HG02852 (cell line): Measurements from ENCODE around the gene CELF2.

ENCODE experiments used
- ATAC-seq: cut with Tn5 transposase; IDR thresholded peaks from one replicate; pipeline ENCODE4 v1.9.1; 2021; ENCODE audit warnings: mild to moderate bottlenecking, moderate library complexity; ENCODE audit not compliant: unreplicated experiment

CELF2 gene

DNA sequence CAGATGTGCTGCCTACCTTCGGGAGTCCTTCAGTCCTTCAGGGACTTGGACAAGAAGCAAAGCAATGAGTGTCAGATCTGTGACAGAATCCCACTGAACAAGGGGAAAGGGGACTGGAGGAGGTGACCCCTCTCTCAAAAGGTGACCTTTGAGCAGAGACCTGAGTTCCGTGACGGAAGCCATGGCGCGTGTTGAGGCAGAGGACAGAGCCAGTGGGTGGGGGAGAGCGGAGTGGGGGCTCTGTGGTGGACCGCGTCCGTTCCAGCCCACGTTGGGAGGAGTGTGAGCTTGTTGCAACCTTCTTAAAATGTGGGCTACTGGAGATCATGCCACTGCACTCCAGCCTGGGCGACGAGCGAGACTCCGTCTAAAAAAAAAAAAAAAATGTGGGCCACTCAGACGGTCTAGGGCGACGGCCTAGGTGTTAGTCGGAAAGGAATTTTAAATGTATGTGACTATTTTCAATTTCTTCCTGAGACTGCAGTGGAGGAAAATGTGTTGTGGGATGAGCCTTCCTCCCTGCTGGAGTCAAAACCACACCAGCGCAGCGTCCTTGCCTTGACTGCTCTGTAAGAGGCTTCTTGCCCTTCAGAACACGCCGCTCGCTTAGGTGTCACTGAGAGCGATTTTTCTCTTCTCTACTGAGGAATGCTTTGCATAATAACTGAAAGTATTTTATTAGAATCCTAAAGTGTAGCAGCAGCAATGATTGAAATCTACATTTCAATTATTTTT is 272.7 kb downstream of the CELF2 start:
- no peak for ATAC-seq

DNA sequence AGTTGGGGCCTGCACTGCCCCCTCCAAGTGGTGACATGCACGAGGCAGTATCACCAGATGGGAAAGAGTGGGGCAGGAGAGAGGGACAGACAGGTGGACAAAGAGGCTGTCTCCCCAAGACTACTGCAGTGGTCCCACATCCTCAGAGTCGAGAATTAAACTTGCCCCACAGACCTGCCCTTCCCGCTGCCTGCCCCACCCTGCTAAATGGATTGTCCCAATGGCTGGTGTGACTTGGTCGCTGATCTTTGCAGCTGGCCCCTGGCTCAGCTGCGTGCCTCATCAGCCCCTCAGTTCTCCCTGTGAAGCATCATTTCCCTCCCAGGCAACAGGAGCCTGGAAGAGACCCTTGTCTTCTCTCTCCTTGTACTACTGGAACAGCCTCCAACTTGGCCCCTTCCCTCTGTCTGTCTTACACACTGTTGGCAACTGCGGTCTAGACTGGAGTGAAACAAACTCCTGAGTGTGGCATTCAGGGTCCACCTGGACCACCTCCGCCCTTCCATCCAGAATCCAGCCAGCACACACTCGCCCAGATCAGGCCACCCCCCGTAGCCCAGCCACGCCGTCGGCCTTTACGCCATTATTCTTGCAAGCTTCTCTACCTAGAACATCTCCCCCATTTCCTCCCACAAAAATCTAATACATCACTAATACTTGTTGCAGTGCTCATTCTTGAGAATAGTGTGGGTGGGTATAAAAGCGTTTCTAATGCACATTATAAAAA is 275.1 kb downstream of the CELF2 start:
- ATAC-seq, result no peak

DNA sequence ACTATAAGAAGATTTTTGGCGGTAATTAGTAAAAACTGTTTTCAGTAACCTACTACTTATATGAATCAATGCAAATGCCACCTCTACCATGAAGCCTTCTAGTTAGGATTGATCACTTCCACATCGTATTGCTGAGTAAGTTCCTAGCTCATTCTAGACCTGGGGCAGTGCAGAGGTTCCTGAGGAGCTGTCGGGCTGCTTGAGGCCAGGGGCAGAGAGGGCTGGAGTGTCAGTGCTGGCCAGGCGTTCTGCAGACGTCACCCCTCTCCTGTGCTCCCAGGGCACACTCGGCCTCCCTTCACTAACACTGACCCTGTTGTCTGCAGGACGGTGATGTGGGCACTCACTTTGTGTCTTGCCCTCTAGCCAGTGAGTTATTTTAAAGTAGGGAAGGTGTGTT is 275.7 kb downstream of the CELF2 start:
- no peak for ATAC-seq

DNA sequence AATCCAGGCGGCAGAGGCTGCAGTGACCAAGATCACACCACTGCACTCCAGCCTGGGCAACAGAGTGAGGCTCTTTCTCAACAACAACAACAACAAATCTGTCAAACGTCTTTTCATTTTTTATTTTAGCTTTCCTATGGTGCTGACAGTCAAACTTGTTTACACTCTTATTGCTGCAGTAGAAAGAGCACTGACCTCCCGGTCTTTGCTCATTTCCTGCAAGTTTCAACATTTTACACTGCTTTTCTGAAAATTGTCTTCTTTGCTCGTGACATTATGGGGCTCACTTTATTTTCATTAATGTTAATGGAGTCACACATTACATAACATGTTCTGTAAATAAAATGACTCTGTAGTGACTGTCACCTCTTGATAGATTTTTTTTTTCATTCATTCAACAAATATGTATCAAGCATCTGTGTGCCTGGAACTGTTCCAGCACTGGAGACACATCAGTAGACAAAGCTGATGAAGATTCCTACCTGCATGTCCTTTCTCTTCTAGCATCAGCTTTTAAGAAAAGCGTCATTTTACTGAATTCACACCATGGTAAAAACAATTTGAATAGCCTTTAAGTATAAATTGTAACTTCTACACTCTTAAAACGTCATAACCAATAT is 277.3 kb downstream of the CELF2 start:
- ATAC-seq, result no peak

DNA sequence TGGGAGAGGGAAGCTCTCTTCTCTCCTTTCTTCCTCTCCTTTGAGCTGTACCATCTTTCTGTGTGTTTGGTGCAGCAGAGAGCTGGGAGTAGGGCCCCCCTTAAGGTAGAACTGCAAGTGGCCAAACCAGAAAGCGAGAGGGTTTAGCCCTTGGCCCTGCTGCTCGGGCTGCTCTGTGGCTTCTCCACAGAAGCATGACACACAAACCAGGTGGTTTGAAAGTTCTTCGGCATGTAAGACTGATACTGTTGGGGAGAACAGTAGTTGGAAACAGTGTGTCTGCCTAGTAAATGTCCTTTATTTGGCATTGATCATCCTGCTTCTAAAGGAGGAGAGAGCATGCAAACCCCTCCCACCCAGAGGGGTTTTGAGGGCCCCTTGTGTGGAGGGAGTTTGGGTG is 277.8 kb downstream of the CELF2 start:
- no peak for ATAC-seq

DNA sequence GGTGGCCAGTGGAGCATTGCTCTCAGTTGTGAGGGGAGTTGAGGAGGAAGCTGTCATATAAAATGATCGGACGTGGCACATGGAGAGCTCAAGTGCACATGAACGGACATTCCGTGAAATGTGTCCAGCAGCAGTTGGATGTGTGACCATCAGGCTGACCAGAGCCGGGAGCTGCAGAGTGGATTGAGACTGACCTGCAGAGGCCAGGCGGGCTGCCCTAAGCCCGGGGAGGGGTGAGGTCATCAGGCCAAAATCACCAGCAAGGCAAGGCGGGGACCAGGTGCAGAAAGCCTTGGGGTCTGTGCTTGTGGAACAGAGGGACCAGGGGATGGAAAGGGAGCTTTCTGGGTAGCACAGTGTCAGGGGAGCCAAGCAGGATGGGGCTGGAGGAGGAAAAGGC is 279.5 kb downstream of the CELF2 start:
- ATAC-seq, result no peak

DNA sequence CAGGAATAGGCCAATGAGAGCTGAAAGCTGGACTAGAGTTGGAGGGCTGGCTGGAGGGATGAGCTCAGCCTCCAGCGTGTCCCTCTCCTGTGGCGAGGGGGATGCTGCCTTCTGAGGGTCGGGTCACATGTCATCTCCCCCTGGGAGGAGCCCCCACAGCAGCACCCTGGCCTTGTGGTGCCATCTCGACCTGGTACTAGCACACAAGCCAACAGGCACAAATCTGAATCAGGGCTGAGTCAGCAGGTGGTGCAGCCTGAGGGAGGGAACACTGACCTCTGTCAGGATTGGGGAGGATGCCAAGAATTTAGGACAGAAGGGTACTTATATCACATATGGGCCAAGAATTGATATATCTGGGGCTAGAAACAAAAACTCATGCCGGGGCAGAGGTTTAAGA is 280.4 kb downstream of the CELF2 start:
- no peak for ATAC-seq

DNA sequence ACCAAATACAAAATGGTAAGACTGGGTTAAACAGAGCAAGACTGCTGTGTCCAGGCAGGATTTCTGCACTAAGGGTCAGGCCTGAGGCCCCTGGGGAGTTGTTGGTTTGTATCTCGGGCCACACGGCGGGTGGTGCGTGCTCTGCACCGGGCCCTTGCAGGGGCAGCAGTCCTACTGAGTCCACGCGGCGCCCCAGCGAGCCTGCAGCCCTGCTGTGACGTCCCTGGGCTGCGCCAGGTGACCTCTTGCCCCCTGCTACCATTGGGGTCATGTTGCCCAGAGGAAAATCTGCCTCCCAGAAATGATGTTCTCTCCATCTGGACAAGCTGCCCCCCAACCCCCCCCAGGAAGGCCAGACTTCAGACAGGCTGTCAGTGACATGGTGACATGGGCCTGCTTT is 281.5 kb downstream of the CELF2 start:
- ATAC-seq, result no peak

DNA sequence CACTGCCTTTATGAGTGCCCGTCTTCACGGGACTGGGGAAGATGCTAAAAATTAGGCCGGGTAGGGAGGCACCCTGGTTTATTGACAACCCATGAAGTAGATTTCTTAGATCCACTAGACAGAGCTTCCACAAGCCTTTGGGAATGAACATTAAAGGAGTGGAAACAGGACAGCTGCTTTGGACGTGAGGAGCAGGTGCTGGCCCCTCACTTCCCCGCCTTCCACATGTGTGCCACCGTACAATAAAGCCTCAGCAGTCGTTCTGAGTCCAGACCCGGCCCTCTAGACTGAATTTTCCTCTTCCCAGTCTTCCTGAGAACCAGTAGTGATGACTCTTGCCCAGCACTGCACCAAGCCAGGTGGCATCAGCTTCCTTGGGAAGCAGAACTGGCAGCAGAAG is 282.4 kb downstream of the CELF2 start:
- ATAC-seq, result no peak

DNA sequence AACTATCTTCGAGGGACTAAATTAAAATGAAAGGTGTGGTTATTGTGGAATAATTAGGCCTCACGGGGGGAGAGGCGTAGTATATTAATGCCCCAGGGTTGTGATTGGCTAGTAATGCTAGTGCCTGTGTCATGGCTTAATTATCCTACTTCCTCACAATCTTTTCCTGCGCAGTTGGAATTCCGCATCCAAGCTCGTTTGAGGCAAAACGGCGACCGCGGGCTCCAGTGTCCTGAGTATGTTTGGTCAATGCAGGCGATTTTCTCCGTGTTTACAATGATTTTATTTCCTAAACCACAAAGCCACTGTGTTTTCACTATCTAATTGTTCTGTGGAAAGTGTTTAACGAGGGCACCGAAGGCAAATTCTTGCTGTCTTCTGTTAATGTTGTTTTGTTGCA is 282.9 kb downstream of the CELF2 start:
- ATAC-seq, result no peak

DNA sequence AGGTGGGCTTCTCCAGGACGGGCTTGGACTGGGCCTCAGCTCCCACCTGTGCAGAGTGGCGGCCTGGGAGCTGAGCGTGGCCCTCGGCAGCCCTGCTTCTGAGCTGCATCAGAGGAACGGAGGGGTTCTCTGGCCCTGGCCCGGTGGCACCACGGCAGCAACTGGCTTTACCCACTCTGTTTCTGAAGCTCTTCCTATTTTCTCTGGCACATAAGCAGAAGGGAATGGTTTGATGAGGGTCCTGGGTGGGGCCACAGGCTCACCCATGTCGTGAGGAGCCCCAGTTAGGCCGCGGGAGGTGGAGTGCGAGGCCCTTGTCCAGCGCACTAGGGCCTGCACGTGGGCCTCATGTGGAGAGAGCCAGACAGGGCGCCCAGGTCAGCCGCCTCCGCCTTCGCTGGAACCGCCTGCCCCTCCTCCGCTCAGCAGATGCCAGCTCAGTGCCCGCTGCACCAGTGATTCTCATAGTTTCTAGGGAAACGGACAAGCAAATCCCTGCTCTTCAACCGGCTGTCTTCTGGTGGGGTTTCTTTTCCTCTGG is 284.0 kb downstream of the CELF2 start:
- ATAC-seq, result no peak

DNA sequence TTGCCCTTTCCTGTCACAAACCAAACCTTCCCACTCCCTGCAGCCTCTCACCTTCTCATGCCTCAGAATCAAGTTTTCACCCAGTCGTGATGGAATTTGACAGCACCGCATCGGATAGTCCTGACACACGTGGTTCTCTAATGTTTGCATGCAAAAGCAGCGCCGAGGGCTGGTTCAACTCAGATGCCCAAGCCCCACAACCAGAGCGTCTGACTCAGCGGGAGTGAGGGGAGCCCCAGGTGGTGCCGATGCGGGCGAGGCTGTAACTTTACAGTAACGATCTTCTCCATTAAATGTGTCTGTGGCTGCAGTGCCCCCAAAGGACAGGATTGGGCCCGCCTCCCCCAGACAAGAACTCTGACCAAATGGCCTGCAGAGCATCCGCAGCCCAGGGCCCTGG is 284.5 kb downstream of the CELF2 start:
- ATAC-seq, result no peak

DNA sequence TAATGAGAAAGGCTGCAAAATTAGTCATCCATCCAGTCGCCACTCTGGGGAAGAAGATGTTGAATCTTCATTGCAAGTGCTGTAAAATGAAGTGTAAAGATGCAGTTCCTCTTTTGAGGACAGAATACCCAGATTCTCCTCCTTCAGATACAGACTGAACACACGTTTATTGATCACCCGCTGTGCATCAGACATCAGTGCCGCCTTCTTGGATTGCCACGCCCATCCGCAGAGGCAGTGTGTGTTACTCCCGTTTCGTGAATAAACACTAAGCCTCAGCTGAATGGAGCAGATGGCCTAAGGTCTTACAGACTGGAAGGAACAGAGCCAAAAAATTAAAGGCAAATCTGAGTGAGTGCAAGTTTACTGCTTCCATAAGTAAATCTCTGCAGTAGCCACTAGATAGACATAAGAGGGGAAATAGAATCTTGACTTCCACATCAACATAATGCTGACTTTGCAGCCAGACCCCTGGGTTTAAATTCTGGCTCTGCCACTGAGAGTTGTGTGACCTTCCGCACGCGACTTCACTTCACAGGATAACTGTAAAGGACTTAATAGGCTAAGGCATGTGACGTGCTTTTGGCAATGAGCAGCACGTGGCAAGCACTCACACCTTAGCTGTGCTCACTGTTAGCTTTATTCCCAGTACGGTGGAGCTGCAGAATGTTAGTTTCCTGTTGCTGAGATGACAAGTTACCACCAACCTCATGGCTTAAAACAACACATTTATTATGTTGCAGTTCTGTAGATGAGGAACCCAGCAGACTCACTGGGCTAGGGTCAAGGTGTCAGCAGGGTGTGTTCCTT is 285.9 kb downstream of the CELF2 start:
- ATAC-seq, result no peak

DNA sequence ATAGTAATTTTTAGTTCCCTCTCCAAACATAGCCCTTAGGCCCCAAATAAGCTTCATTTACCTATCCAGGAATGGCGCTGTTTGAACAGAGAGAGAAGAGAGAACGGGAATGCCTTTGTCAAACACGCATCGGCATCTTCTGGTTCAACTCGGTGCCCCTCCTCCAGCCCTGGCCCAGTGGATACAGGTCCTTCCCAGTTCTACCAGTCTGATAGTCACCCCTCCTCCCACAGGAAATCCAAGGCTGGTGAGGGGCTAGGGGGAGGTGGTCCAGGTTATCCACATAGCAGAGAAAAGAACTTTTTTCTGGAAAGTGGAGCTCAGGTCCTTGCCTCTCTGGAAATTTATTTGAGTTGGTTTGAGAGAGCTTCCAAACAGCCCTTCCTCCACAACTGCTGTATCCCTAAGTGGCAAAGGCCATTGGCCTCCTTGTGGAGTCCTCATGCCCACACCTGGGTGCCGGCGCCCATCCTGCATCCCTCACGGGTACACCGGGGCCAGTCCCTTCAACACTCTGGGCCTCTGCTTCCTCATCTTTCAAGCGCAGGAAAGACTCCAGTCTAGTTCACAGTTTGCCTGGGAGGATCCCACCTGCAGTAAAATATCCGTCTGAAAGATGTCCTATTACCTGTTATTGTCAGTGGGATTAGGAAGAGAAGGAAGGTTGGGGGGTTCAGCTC is 287.4 kb downstream of the CELF2 start:
- no peak for ATAC-seq

DNA sequence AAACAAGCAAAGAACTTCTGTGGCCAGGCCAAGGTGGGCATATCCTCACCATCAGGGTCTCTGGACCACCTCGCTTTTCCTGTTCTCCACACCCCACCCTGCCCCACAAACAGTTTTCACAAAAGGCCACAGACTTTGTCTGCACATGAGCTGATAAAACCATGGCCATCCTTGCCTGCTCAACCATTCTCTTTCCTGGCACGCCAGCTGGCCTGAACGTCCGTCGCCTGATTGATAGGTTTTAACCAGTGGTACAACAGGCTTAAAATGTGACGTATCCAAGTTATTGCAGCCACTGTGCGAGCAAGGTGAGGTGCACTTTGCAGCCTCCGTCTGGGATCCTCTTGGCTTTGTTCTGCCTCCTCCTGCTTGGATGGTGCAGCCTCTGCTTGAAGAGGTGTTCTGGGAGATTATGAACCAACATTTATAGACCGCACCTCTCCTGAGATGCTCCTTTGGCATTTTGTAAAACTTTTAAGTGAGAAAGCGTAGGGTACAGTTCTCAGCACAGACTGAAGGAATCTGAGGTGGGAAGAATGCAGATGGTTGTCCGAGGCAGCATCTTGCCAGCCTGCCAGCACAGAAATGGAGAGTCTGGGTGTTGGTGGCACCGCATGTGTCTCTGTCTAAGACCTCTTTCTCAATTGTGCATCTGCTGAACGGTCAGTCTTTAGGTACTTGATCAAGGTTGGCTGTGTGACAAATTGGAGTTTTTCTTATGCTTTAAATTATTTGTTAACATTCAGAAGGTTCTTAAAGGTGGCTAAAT is 288.3 kb downstream of the CELF2 start:
- no peak for ATAC-seq

DNA sequence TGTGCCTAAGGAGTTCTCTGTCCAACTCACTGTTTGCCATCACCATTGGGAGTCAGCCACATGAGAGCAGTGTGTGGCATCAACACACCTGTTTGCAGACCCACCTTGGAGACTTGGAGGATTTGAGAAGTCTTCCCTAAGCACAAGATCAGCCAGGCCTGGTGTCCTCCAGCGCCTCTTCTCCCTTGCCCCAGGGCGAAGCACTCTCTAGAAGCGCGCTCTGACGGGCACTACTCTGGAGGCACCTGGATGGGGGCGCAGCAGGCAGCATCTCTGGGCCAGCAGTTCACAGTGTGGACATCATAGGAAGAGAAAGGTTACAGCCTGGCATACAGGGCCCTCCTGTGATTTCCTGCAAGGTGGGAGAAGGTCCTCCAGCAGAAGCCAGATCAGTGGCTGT is 289.3 kb downstream of the CELF2 start:
- no peak for ATAC-seq

DNA sequence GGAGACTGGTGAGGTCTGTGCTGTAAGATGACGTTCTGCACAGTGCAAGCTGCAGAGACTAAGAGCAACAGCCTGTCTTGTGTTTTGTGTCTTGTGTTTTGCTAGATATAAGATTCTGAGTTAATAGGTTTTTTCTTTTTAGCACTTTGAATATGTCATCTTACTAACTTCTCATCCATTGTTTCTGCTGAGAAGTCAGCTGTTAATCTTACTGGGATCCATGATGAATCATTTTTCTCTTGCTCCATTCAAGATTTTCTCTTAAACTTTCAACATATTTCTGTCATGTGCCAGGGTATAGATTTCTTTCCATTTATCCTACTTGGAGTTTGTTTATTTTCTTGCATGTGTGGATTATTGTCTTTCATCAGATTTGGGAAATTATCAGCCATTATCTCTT is 290.3 kb downstream of the CELF2 start:
- no peak for ATAC-seq

DNA sequence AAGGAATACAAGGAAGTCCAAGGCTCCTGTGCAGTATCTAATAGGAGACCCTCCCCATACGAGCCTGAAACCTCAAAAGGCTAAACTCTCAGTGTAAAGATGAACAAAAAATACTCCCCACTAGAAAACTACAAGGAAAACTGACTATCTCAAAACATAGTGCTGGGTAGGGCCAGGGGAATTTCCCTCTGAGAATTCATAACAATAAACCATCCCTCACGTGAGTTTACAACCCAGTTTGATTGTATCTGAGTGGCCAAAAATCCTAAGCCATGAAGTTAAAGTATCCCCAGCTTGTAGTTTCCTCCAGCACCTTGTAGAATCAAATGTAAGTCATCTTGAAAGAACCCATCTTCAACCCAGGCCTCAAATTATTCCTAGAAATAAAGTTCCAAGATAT is 293.4 kb downstream of the CELF2 start:
- no peak for ATAC-seq

DNA sequence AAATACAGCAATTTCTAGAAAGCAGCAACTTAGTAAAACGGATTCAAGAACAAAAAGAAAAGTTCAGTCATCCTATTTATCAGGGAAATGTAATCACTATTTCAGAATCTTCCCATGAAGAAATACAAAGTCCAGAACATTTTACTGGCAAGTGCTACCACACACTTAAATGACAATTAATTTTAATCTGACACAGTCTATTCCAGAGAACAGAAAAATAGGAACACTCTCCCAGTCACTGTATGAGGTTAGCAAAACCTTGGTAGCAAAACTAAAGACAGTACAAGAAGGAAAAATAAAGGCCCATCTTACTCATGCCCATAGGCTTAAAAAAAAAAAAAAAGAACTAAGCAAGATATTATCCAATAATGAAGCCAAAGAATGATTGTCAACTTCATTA is 295.8 kb downstream of the CELF2 start:
- ATAC-seq, result no peak
